Naive thymus-derived CD8-positive, alpha-beta T cell (primary cell): ENCODE results near the gene PIEZO1. TPM values are rescaled to one million over a fixed set of nuclear protein-coding genes. Genes with fewer than 3 reads are reported as not detected.

Source experiments
- ATAC-seq, 2 donors: fragments of 150-1000 bp; cut with Tn5 transposase in 1 of 2; sonication (Bioruptor Pico), chemical (Tn5 transposase) in 1 of 2; 1 replicate in 1 of 2; 2 replicates in 1 of 2; pipeline ENCODE4 v1.10.0; 2021; ENCODE audit warnings: mild to moderate bottlenecking in 2 of 2, moderate library complexity in 2 of 2
- POLR2A ChIA-PET: fragments of 350-600 bp; sonication (Branson Sonifier 250); formaldehyde crosslinking; loops from one replicate; lab custom pipeline; 2021; ENCODE audit warnings: antibody characterized with exemption; lab: Charles Lee
- DNase-seq, 10 donors: peaks; one replicate each; pipeline versions ENCODE4 v3.0.0 to v3.0.0-alpha.2; 2020 to 2022
- H3K27ac Mint-ChIP-seq, 10 donors: one replicate each; pipeline ENCODE4 v1.8.0; 2020 to 2022; ENCODE audit warnings: mild to moderate bottlenecking in 10 of 10, mixed read lengths in 10 of 10, moderate library complexity in 4 of 10, inconsistent platforms in 1 of 10
- H3K27me3 Mint-ChIP-seq, 5 donors: one replicate each; pipeline ENCODE4 v1.8.0; 2021 to 2022; ENCODE audit warnings: mixed read lengths in 5 of 5
- H3K36me3 Mint-ChIP-seq, 3 donors: one replicate each; pipeline ENCODE4 v1.8.0; 2020 to 2022; ENCODE audit warnings: mixed read lengths in 3 of 3, mild to moderate bottlenecking in 2 of 3, inconsistent platforms in 1 of 3
- H3K4me1 Mint-ChIP-seq, 4 donors: one replicate each; pipeline ENCODE4 v1.8.0; 2021 to 2022; ENCODE audit warnings: mixed read lengths in 4 of 4
- H3K4me3 Mint-ChIP-seq, 10 donors: one replicate each; pipeline ENCODE4 v1.8.0; 2020 to 2022; ENCODE audit warnings: mild to moderate bottlenecking in 10 of 10, mixed read lengths in 10 of 10, moderate library complexity in 6 of 10, inconsistent platforms in 1 of 10
- H3K9me3 Mint-ChIP-seq, 9 donors: one replicate each; pipeline ENCODE4 v1.8.0; 2020 to 2022; ENCODE audit warnings: mixed read lengths in 9 of 9, mild to moderate bottlenecking in 3 of 9, inconsistent platforms in 1 of 9, moderate library complexity in 1 of 9
- polyA plus RNA-seq, 3 donors: library from polyadenylated mRNA; unstranded; fragments of 300-500 nt; fragmentation: Illumina TruSeq; gene quantifications; one replicate each; pipeline ENCODE4 v1.2.3, GENCODE V29; 2021
- total RNA-seq, 8 experiments: library from RNA in 2 of 8; stranded (reverse) in 2 of 8; gene quantifications; one replicate each; pipeline ENCODE4 v1.2.3 and lab custom pipeline; 2021 to 2026

PIEZO1 gene
- total and polyA plus RNA-seq, 5 experiments from 2014 or later: 2.4 to 94.5 (median 8.4) TPM

GRCh38 chr16:88739977-88740726, 44.9 kb downstream of the PIEZO1 start:
- H3K4me3 Mint-ChIP-seq: no peak overlapping the region
- peaks cover 0 to 2% (median 0%) of the 10 kb centered on the region in 3 donors for H3K36me3 Mint-ChIP-seq
- H3K9me3 Mint-ChIP-seq: no peaks in the 10 kb centered on the region
- no peaks in the 10 kb centered on the region for H3K27me3 Mint-ChIP-seq
- peaks cover 3 to 20% (median 12%) of the 10 kb centered on the region in 4 donors for H3K4me1 Mint-ChIP-seq
- POLR2A ChIA-PET: interaction anchor here (1.0 to 1.5 kb wide), 4 partner anchors 41 to 118 kb away, joined by 3 to 6 read pairs (median 4); partner anchors contain the start of gene APRT
- no peak overlapping the region for H3K27ac Mint-ChIP-seq
- no peak for ATAC-seq
- DNase-seq: no peak

- H3K4me1 Mint-ChIP-seq: peaks cover 3 to 15% (median 10%) of the 10 kb centered on the region in 4 donors
- peaks cover 0 to 2% (median 0%) of the 10 kb centered on the region in 3 donors for H3K36me3 Mint-ChIP-seq
- DNase-seq: no peak
- no peaks in the 10 kb centered on the region for H3K27me3 Mint-ChIP-seq
- ATAC-seq: no peak
- POLR2A ChIA-PET: interaction anchor here (1.0 to 3.1 kb wide), 4 partner anchors 43 to 119 kb away, joined by 3 to 16 read pairs (median 5); partner anchors contain the start of gene APRT
- no peaks in the 10 kb centered on the region for H3K9me3 Mint-ChIP-seq
- H3K27ac Mint-ChIP-seq: no peak overlapping the region
- H3K4me3 Mint-ChIP-seq: no peak overlapping the region
These were observed 45.7 kb downstream of the PIEZO1 start for GRCh38 chr16:88739139-88739976.

- POLR2A ChIA-PET: interaction anchor here (0.5 to 5.5 kb wide), 10 partner anchors 17 to 429 kb away, joined by 3 to 56 read pairs (median 6); partner anchors contain the start of genes APRT and PIEZO1
- peaks cover 0 to 2% (median 0%) of the 10 kb centered on the region in 3 donors for H3K36me3 Mint-ChIP-seq
- peaks cover 0 to 5% (median 2%) of the 10 kb centered on the region in 4 donors for H3K4me1 Mint-ChIP-seq
- H3K4me3 Mint-ChIP-seq: no peak overlapping the region
- H3K27me3 Mint-ChIP-seq: no peaks in the 10 kb centered on the region
- DNase-seq (no peak), ATAC-seq (no peak)
- no peaks in the 10 kb centered on the region for H3K9me3 Mint-ChIP-seq
- H3K27ac Mint-ChIP-seq: no peak overlapping the region
These were observed 46.6 kb downstream of the PIEZO1 start for GRCh38 chr16:88738151-88739084.

- peaks cover 0 to 2% (median 0%) of the 10 kb centered on the region in 3 donors for H3K36me3 Mint-ChIP-seq
- ATAC-seq: peak; percentile 93 to 98
- peak; percentile 56 to 90 (median 72) for DNase-seq
- H3K9me3 Mint-ChIP-seq: no peaks in the 10 kb centered on the region
- H3K4me3 Mint-ChIP-seq: no peak overlapping the region
- no peaks in the 10 kb centered on the region for H3K27me3 Mint-ChIP-seq
- no peak overlapping the region for H3K27ac Mint-ChIP-seq
- POLR2A ChIA-PET: interaction anchor here (0.5 to 5.5 kb wide), 19 partner anchors 8 to 480 kb away, joined by 3 to 56 read pairs (median 5); partner anchors contain the start of genes APRT, GALNS, PIEZO1 and TRAPPC2L
- H3K4me1 Mint-ChIP-seq: peaks cover 0 to 3% (median under 1%) of the 10 kb centered on the region in 4 donors
These were observed 47.5 kb downstream of the PIEZO1 start for GRCh38 chr16:88737298-88738150.

- H3K27ac Mint-ChIP-seq: no peak overlapping the region
- H3K4me3 Mint-ChIP-seq: no peak overlapping the region
- POLR2A ChIA-PET: interaction anchor here (1.1 to 5.5 kb wide), 10 partner anchors 9 to 481 kb away, joined by 3 to 56 read pairs (median 6); partner anchors contain the start of genes APRT, PIEZO1 and ZNF778
- H3K9me3 Mint-ChIP-seq: no peaks in the 10 kb centered on the region
- no peak for DNase-seq
- no peak for ATAC-seq
- H3K4me1 Mint-ChIP-seq: peaks cover 0 to 5% (median under 1%) of the 10 kb centered on the region in 4 donors
- peaks cover 0 to 2% (median 0%) of the 10 kb centered on the region in 3 donors for H3K36me3 Mint-ChIP-seq
- H3K27me3 Mint-ChIP-seq: no peaks in the 10 kb centered on the region
These were observed 48.5 kb downstream of the PIEZO1 start for GRCh38 chr16:88736496-88736895.

GRCh38 chr16:88736088-88736487, 48.9 kb downstream of the PIEZO1 start:
- H3K9me3 Mint-ChIP-seq: no peaks in the 10 kb centered on the region
- no peak for ATAC-seq
- H3K27ac Mint-ChIP-seq: no peak overlapping the region
- DNase-seq: no peak
- POLR2A ChIA-PET: interaction anchor here (1.1 to 5.5 kb wide), 5 partner anchors 9 to 122 kb away, joined by 3 to 56 read pairs (median 11); partner anchors contain the start of gene PIEZO1
- H3K4me1 Mint-ChIP-seq: peaks cover 0 to 10% (median 3%) of the 10 kb centered on the region in 4 donors
- no peak overlapping the region for H3K4me3 Mint-ChIP-seq
- no peaks in the 10 kb centered on the region for H3K27me3 Mint-ChIP-seq
- peaks cover 0 to 6% (median 0%) of the 10 kb centered on the region in 3 donors for H3K36me3 Mint-ChIP-seq

GRCh38 chr16:88735616-88736015, 49.4 kb downstream of the PIEZO1 start:
- H3K9me3 Mint-ChIP-seq: no peaks in the 10 kb centered on the region
- H3K4me3 Mint-ChIP-seq: no peak overlapping the region
- H3K27me3 Mint-ChIP-seq: no peaks in the 10 kb centered on the region
- POLR2A ChIA-PET: interaction anchor here (0.6 to 5.5 kb wide), 4 partner anchors 10 to 57 kb away, joined by 3 to 56 read pairs (median 3); partner anchors contain the start of gene PIEZO1
- H3K27ac Mint-ChIP-seq: no peak overlapping the region
- ATAC-seq (no peak), DNase-seq (no peak)
- peaks cover 0 to 8% (median 0%) of the 10 kb centered on the region in 3 donors for H3K36me3 Mint-ChIP-seq
- peaks cover 0 to 11% (median 3%) of the 10 kb centered on the region in 4 donors for H3K4me1 Mint-ChIP-seq

- H3K36me3 Mint-ChIP-seq: peaks cover 0 to 7% (median 0%) of the 10 kb centered on the region in 3 donors
- H3K4me1 Mint-ChIP-seq: peaks cover 0 to 11% (median 3%) of the 10 kb centered on the region in 4 donors
- DNase-seq: no peak
- H3K9me3 Mint-ChIP-seq: no peaks in the 10 kb centered on the region
- H3K27me3 Mint-ChIP-seq: no peaks in the 10 kb centered on the region
- H3K27ac Mint-ChIP-seq: no peak overlapping the region
- no peak overlapping the region for H3K4me3 Mint-ChIP-seq
- no peak for ATAC-seq
- POLR2A ChIA-PET: interaction anchor here (0.6 to 5.5 kb wide), 4 partner anchors 29 to 58 kb away, joined by 3 to 56 read pairs (median 3); partner anchors contain the start of gene PIEZO1
These were observed 49.9 kb downstream of the PIEZO1 start for GRCh38 chr16:88735121-88735520.

- peaks cover 0 to 7% (median 0%) of the 10 kb centered on the region in 3 donors for H3K36me3 Mint-ChIP-seq
- no peak overlapping the region for H3K27ac Mint-ChIP-seq
- H3K4me3 Mint-ChIP-seq: no peak overlapping the region
- POLR2A ChIA-PET: interaction anchor here (5.5 kb wide), 1 partner anchor 49 kb away, joined by 56 read pairs; the partner anchor contains the start of gene PIEZO1
- DNase-seq (no peak), ATAC-seq (no peak)
- H3K27me3 Mint-ChIP-seq: no peaks in the 10 kb centered on the region
- H3K9me3 Mint-ChIP-seq: no peaks in the 10 kb centered on the region
- H3K4me1 Mint-ChIP-seq: peaks cover 0 to 11% (median 3%) of the 10 kb centered on the region in 4 donors
These were observed 50.7 kb downstream of the PIEZO1 start for GRCh38 chr16:88734361-88734728.

GRCh38 chr16:88733630-88734360, 51.2 kb downstream of the PIEZO1 start:
- no peak for DNase-seq
- Mint-ChIP-seq H3K36me3 (peaks cover 0 to 7% (median 0%) of the 10 kb centered on the region in 3 donors), H3K4me3 (no peak overlapping the region), H3K9me3 (no peaks in the 10 kb centered on the region), H3K27ac (no peak overlapping the region), H3K4me1 (peaks cover 0 to 11% (median 3%) of the 10 kb centered on the region in 4 donors), H3K27me3 (no peaks in the 10 kb centered on the region)
- POLR2A ChIA-PET: interaction anchor here (5.5 kb wide), 1 partner anchor 49 kb away, joined by 56 read pairs; the partner anchor contains the start of gene PIEZO1
- no peak for ATAC-seq
